ENCODE results near the gene NECAB3.

- TF ChIP-seq POLR2A (IDR thresholded peaks at IDR 0.05; ENCODE audit: insufficient read depth in 1 of 2, low read depth in 2 of 2, low read length in 2 of 2) (no peak), POLR2AphosphoS5 (IDR thresholded peaks at IDR 0.05; ENCODE audit: low read depth, low read length) (no peak), TIGD3 (CRISPR knock-in tag; IDR thresholded peaks at IDR 0.05; ENCODE audit: borderline replicate concordance) (no peak), EED (CRISPR knock-in tag; IDR thresholded peaks at IDR 0.05) (no peak), ZSCAN5A (CRISPR knock-in tag; IDR thresholded peaks at IDR 0.05; ENCODE audit: borderline replicate concordance) (no peak), E2F1 (CRISPR knock-in tag; IDR thresholded peaks at IDR 0.05) (no peak), CHD4 (IDR thresholded peaks at IDR 0.05; ENCODE audit: borderline replicate concordance, low read length) (no peak), CTCF (CRISPR knock-in tag; IDR thresholded peaks at IDR 0.05) (no peak), PATZ1 (CRISPR knock-in tag; IDR thresholded peaks at IDR 0.05) (no peak)
Observed at GRCh38 chr20:33627577-33628216, 46.5 kb downstream of the NECAB3 start.
